GM12865 (cell line): ENCODE measurements around the gene UBN2.

Experiments
- DNase-seq: peaks from one replicate; pipeline ENCODE4 v3.0.0; 2010; ENCODE audit warnings: low read depth
- H3K4me3 ChIP-seq: 2 replicates; pipeline ENCODE4 v1.5.1; 2011; ENCODE audit warnings: mild to moderate bottlenecking, low read depth, low read length, control low read depth
- TF ChIP-seq, protein P1 (sequence below): IDR thresholded peaks from 2 replicates; pipeline ENCODE4 v1.5.1; 2011; ENCODE audit warnings: low read length, control low read depth, low read depth, inconsistent platforms; ENCODE audit not compliant: insufficient read depth; ENCODE audit errors: missing control alignments

The UBN2 gene

DNA sequence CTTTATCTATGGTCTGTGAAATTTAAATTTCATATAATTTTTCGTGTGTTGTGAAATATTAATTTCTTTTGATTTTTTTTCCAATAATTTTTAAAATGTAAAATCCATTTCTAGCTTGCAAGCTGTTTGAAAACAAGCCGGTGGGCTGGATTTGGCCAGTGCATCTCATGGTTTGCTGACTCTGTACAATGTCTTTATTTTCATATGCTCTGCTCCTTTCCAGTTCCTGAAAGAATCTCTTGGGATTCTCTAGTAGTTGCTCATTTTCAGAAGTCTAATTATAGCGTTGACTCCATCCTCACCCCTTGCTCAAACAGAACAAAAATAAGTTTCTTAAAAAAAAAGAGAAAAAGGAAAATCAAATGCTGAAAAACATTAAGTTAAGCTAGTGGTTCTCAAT lies 21.4 kb downstream of the UBN2 start:
- DNase-seq: no peak
- TF ChIP-seq, protein P1, sequence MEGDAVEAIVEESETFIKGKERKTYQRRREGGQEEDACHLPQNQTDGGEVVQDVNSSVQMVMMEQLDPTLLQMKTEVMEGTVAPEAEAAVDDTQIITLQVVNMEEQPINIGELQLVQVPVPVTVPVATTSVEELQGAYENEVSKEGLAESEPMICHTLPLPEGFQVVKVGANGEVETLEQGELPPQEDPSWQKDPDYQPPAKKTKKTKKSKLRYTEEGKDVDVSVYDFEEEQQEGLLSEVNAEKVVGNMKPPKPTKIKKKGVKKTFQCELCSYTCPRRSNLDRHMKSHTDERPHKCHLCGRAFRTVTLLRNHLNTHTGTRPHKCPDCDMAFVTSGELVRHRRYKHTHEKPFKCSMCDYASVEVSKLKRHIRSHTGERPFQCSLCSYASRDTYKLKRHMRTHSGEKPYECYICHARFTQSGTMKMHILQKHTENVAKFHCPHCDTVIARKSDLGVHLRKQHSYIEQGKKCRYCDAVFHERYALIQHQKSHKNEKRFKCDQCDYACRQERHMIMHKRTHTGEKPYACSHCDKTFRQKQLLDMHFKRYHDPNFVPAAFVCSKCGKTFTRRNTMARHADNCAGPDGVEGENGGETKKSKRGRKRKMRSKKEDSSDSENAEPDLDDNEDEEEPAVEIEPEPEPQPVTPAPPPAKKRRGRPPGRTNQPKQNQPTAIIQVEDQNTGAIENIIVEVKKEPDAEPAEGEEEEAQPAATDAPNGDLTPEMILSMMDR: no peak

DNA sequence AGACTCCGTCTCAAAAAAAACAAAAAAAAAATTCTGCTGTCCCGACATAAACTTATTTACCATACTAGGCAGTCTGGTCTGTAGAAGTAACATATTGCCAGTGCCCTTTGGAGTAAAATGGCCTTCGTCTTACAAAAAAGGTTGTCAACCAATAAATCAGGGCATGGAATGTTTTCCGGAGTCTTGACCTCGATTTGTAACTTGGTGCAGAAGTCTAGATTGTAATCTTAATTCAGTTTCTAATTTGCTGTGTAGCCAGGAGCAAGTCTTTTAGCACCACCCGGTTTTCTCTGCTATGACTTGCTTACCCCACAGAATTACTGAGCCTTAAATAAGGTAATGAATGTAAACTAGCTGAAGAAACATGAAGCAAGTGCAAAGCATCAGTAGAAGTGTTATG lies 23.2 kb downstream of the UBN2 start:
- DNase-seq: no peak
- TF ChIP-seq, protein P1: no peak
- no peak overlapping the region for H3K4me3 ChIP-seq

More for the DNA sequence above, 21.4 kb downstream of the UBN2 start:
- H3K4me3 ChIP-seq: no peak overlapping the region

DNA sequence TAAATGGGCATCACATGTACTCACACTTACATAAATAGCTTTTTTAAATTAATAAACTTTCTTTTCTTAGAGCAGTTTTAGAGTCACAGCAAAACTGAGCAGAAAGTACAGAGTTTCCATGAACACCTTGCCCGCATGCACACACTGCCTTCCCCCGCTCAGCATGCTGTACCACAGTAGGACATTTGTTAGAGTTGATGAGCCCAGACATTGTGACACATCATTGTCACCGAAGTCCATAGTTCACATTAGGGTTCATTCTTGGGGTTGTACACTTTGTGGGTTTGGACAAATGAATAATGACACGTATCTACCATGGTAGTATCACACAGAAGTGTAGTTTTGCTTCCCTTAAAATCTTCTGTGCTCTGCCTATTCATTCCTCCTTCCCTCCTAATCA lies 23.7 kb downstream of the UBN2 start:
- H3K4me3 ChIP-seq: no peak overlapping the region
- TF ChIP-seq, protein P1: no peak
- no peak for DNase-seq

DNA sequence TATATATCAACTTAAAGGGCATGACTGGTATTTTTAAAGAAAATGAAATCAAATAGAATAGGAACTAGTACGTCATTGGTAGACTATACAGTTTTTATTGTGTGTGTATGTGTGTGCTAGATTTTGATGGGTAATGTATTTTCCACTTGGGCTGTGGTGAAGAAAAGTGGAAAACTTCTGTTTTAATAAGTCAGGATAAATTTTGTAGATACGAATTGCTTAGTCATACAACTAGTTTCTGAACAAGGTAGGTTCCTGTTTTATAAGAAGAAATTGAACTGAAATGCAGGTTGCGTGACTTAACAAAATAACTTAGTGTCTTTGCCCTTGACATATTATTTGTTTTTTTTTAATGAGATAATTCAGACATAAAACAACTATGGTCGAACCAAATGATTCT lies 24.3 kb downstream of the UBN2 start:
- TF ChIP-seq, protein P1: no peak
- no peak overlapping the region for H3K4me3 ChIP-seq
- DNase-seq: no peak

DNA sequence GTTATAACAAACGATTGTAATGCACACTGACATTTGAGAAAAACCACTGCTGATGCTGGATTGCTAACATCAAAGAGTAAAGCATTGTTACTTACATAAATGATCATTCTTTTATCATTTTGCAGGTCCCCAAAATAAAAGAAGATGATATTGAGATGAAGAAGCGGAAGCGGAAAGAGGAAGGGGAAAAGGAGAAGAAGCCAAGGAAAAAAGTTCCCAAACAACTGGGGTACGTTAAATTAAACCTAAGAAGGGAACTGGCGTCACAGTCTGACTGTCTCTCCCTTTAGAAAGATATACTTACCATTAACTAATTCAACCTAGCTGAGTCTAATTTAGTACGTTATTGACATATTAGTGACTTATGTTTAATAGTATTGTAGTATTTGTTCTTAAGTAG lies 28.1 kb downstream of the UBN2 start:
- no peak for DNase-seq
- TF ChIP-seq, protein P1: no peak
- H3K4me3 ChIP-seq: no peak overlapping the region

DNA sequence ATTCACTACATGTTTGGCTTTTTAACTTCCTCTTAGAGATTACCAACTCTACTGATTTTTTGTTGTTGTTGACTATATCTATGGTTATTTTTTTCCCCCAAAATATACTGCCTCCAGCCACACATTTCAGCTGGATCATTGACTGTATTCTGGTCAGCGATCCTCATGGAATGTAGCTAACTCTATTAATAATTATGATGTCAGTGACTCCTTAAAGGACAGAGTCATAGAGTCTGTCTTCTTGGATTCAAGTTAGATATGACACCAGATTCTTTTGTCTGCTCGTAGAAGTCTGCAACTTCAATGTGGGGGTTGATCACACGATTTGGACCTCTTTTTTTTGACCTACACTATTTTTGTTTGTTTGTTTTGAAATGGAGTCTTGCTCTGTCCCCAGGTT lies 33.2 kb downstream of the UBN2 start:
- TF ChIP-seq, protein P1: no peak
- no peak for DNase-seq
- H3K4me3 ChIP-seq: no peak overlapping the region

DNA sequence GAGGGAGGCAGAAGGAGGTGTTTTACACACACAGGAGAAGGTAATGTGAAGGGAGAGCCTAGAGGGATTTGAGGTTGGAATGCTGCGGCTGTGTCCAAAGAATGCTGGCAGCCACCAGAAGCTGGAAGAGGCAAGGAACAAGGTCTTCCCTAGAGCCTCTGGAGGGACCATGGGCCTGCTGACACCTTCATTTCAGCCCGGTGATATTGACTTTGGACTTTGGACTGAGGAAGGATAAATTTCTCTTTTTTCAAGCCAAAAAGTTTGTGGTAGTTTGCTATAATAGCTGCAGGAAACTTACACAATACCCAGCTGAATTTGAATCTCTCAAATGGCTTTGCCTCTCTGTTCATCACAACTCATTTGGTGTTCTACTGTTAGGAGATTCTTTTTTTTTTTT lies 34.6 kb downstream of the UBN2 start:
- DNase-seq: no peak

More for the DNA sequence above, 34.6 kb downstream of the UBN2 start:
- H3K4me3 ChIP-seq: no peak overlapping the region
- TF ChIP-seq, protein P1: no peak
